ENCODE measurements around the gene TMEM81.

The TMEM81 gene, protein sequence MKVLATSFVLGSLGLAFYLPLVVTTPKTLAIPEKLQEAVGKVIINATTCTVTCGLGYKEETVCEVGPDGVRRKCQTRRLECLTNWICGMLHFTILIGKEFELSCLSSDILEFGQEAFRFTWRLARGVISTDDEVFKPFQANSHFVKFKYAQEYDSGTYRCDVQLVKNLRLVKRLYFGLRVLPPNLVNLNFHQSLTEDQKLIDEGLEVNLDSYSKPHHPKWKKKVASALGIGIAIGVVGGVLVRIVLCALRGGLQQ

GRCh38 chr1:205084360-205084759 is at the start of gene TMEM81:
Gene TMEM81 (minus strand): TSS chr1:205084460. CDS start chr1:205084320, 140 bp downstream.
- Mint-ChIP-seq H3K27me3 (no peaks in the 10 kb centered on the region), H3K4me1 (no peaks in the 10 kb centered on the region), H3K9me3 (no peaks in the 10 kb centered on the region), H3K27ac (ENCODE audit: low read depth) (no peak within 1 kb of the TSS), H3K4me3 (no peak within 1 kb of the TSS), H3K36me3 (ENCODE audit: insufficient read depth) (peaks cover 47% of the 10 kb centered on the region)
- no peak for DNase-seq (ENCODE audit: low spot score in 2 of 2)
- ATAC-seq (replicated peaks; ENCODE audit: extremely low read depth, poor library complexity, severe bottlenecking): no peak

DNA sequence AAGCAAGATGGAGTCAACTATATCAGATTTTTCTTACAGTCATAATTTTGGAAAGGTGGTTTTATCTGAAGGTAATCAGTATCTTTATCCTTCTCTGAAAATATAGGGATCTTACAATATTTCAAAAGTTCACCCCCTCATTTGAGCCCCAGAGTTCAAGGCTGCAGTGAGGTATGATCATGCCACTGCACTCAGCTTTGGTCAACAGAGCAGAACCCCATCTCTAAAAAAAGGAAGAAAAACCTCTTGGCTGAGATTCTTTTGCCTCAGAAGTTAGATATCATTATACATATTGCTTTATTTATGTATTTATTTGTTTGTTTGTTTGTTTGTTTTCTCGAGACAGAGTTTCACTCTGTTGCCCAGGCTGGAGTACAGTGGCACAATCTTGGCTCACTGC is 49.0 kb upstream of the TMEM81 start:
- Mint-ChIP-seq H3K4me3 (no peak overlapping the region), H3K36me3 (ENCODE audit: insufficient read depth) (no peaks in the 10 kb centered on the region), H3K9me3 (no peaks in the 10 kb centered on the region), H3K4me1 (no peaks in the 10 kb centered on the region), H3K27me3 (no peaks in the 10 kb centered on the region), H3K27ac (ENCODE audit: low read depth) (no peak overlapping the region)
- DNase-seq (ENCODE audit: low spot score in 2 of 2) (no peak), ATAC-seq (replicated peaks; ENCODE audit: extremely low read depth, poor library complexity, severe bottlenecking) (no peak)

DNA sequence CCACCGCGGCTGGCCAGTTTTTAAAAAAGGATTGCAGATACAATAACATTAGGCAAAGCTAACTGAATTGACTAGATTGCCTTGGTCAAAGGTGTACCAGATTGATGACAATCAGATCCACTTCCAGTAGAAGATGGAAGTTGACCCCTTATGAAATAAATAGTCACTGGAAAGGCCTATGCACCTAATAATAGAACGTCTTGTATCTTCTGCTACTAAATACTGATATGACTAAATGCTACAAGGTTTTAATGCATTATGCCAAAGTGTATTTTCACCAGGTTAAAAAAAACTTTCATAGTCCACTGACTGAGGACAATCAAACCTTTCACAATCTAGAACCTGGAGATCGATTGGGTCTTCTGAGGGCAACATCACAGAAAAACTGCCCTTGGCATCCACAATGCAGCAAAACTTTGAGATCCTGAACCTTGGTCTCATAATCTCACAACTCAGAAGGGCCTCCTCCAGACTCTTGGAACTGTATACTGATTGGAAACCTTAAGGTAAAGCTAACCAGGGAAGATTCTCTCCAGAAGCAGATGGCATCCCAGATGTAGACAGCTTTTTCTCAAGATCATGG is 45.3 kb upstream of the TMEM81 start:
- H3K9me3 Mint-ChIP-seq: no peaks in the 10 kb centered on the region
- DNase-seq (ENCODE audit: low spot score in 2 of 2): no peak
- peaks cover 2% of the 10 kb centered on the region for H3K36me3 Mint-ChIP-seq (ENCODE audit: insufficient read depth)
- H3K27ac Mint-ChIP-seq (ENCODE audit: low read depth): no peak overlapping the region
- H3K27me3 Mint-ChIP-seq: no peaks in the 10 kb centered on the region
- no peaks in the 10 kb centered on the region for H3K4me1 Mint-ChIP-seq
- no peak overlapping the region for H3K4me3 Mint-ChIP-seq
- no peak for ATAC-seq (replicated peaks; ENCODE audit: extremely low read depth, poor library complexity, severe bottlenecking)

DNA sequence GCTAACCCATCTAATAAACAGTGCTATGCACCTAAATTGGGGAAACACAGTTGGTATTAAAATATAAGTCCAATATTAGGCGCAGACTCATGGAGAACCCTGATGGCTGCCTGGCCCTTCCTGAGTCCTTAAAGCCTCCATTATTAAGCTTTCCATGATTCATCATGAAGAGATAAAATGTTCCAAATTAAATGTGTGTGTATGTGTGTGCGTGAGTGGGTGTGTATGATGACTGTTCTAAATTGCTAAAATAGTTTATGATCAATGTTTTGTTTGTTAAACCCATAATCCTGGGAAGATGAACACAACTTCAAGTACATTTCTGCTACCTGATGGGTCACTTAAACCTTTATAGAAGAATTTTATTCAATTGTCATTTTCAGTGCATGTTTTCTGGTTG is 43.8 kb upstream of the TMEM81 start:
- Mint-ChIP-seq H3K4me1 (no peaks in the 10 kb centered on the region), H3K27ac (ENCODE audit: low read depth) (no peak overlapping the region), H3K27me3 (no peaks in the 10 kb centered on the region), H3K4me3 (no peak overlapping the region), H3K36me3 (ENCODE audit: insufficient read depth) (peaks cover 2% of the 10 kb centered on the region), H3K9me3 (no peaks in the 10 kb centered on the region)
- DNase-seq (ENCODE audit: low spot score in 2 of 2) (no peak), ATAC-seq (replicated peaks; ENCODE audit: extremely low read depth, poor library complexity, severe bottlenecking) (no peak)

DNA sequence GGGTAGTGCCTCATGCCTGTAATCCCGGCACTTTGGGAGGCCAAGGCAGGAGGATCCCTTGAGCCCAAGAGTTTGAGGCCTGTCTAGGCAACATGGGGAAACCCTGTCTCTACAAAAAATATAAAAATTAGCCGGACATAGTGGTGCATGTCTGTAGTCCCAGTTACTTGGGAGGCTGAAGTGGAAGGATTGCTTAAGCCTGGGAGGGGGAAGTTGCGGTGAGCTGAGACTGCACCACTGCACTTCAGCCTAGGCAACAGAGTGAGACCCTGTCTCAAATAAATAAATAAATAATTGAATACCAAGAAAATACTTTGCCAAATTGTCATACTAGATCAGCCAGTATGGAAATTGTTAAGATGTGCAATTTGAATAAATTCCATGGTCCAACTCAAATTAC is 43.4 kb upstream of the TMEM81 start:
- Mint-ChIP-seq H3K27ac (ENCODE audit: low read depth) (no peak overlapping the region), H3K4me1 (peaks cover under 1% of the 10 kb centered on the region), H3K9me3 (no peaks in the 10 kb centered on the region), H3K36me3 (ENCODE audit: insufficient read depth) (peaks cover 3% of the 10 kb centered on the region), H3K4me3 (no peak overlapping the region), H3K27me3 (no peaks in the 10 kb centered on the region)
- DNase-seq (ENCODE audit: low spot score in 2 of 2) (no peak), ATAC-seq (replicated peaks; ENCODE audit: extremely low read depth, poor library complexity, severe bottlenecking) (no peak)

DNA sequence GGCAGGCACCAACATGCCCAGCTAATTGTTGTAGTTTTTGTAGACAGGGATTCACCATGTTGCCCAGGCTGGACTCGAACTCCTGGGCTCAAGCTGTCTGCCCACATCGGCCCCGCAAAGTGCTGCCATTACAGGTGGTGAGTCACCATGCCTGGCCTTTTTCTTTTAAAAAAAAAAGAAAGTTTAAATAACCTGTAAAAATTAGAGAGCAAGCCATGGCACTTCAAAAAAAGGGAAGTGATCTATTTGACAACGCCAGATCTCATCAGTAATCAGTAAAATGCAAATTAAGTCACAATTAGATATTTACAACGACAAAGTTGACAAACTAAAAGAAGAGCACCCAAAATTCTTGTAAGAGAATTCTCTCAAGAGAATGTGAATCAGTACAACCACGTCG is 40.5 kb upstream of the TMEM81 start:
- H3K4me1 Mint-ChIP-seq: peaks cover 28% of the 10 kb centered on the region
- DNase-seq (ENCODE audit: low spot score in 2 of 2) (no peak), ATAC-seq (replicated peaks; ENCODE audit: extremely low read depth, poor library complexity, severe bottlenecking) (no peak)
- no peaks in the 10 kb centered on the region for H3K9me3 Mint-ChIP-seq
- peaks cover 19% of the 10 kb centered on the region for H3K36me3 Mint-ChIP-seq (ENCODE audit: insufficient read depth)
- no peak overlapping the region for H3K4me3 Mint-ChIP-seq
- H3K27ac Mint-ChIP-seq (ENCODE audit: low read depth): no peak overlapping the region
- H3K27me3 Mint-ChIP-seq: no peaks in the 10 kb centered on the region

DNA sequence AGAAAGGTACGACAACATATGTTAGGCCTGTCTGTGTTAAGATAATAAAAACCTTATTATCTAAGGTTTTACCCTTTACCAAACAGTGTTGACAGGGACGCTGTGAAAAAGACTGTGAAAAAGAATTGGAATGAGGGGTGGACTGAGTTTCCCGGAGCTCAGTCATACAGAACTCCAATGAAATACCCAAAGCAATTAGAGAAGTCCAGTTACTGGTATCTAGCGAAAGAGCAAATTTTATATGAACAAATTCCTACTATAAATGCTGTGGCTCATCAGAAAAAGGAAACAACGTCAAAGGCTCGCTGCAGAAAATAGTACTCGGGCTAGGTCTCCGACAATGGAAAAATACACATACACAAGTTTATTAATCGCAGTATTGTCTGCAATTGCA is 38.2 kb upstream of the TMEM81 start:
- no peaks in the 10 kb centered on the region for H3K27me3 Mint-ChIP-seq
- peak overlapping the region; percentile 100 for H3K4me3 Mint-ChIP-seq
- peak overlapping the region; percentile 99 for H3K27ac Mint-ChIP-seq (ENCODE audit: low read depth)
- H3K9me3 Mint-ChIP-seq: no peaks in the 10 kb centered on the region
- no peak for DNase-seq (ENCODE audit: low spot score in 2 of 2)
- peaks cover 29% of the 10 kb centered on the region for H3K36me3 Mint-ChIP-seq (ENCODE audit: insufficient read depth)
- no peak for ATAC-seq (replicated peaks; ENCODE audit: extremely low read depth, poor library complexity, severe bottlenecking)
- peaks cover 43% of the 10 kb centered on the region for H3K4me1 Mint-ChIP-seq

DNA sequence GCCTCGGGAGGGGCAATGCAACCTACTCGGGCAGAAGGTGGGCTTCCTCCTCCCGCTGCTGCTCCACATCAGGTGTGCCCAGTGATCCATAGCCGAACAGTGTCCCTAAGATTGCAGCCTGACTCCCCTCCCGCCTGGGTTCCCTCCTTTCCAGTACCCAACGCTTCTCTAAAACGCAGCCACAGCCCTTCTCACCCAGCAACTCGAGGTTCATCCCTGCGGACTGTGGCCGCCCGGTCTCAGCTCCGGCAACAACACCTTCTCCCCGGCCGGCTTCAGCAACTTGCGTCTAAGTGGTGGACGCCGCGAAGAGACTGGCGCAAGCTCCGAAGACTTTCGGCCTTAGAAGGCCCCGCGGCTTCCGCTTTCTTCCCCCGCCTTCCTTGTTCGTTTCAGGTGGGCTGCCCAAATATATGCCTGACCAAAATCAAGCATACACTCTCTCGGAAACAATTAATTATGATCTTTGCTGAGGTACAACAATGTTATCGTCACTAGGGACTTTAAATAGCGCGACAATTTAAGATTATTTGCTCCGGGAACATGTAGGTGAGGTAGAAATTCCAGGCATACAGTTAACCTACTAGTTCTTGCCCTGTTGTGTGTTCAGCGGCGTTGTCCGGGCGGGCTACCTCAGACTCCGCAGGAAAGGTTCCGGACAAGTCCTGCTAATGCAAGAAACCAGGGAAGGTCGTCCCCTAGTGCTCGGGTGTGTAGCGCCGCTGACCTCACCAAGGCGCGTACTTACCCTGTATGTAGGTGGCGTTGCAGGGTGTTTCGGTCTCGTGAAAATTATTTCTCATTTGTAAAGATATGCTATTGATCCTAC is 37.6 kb upstream of the TMEM81 start, which contains the start of gene RBBP5:
Gene RBBP5, minus strand, starts transcription at position 319 of the 829 bp plus-strand sequence. Its CDS starts 105 bp downstream, at position 214.
- peak; percentile 88 to 96 for DNase-seq (ENCODE audit: low spot score in 2 of 2)
- Mint-ChIP-seq H3K27ac (ENCODE audit: low read depth) (peak within 1 kb of the TSS; percentile 99), H3K4me1 (peaks cover 44% of the 10 kb centered on the region), H3K27me3 (no peaks in the 10 kb centered on the region), H3K4me3 (peak within 1 kb of the TSS; percentile 100), H3K9me3 (no peaks in the 10 kb centered on the region), H3K36me3 (ENCODE audit: insufficient read depth) (peaks cover 30% of the 10 kb centered on the region)
- ATAC-seq (replicated peaks; ENCODE audit: extremely low read depth, poor library complexity, severe bottlenecking): peak; percentile 97

DNA sequence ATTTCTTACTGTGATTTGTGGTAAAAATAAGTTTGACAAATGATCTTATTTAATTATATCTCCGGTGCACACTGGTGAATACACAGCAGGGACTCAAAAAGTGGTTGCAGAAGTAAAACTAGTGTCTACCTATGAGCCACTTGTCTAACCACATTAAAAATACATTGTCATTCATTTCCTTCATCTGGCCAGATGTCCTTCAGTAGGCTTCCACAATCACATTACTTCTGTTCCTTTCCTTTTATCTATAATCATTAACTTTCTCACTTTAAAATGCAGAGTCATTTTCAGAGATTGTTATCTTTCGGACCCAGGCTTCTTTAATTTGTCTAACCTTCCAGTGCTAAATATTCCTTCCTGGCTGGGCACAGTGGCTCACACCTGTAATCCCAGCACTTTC is 34.5 kb upstream of the TMEM81 start:
- no peaks in the 10 kb centered on the region for H3K9me3 Mint-ChIP-seq
- H3K4me1 Mint-ChIP-seq: peaks cover 51% of the 10 kb centered on the region
- peak overlapping the region; percentile 23 for H3K4me3 Mint-ChIP-seq
- H3K27me3 Mint-ChIP-seq: no peaks in the 10 kb centered on the region
- no peak for ATAC-seq (replicated peaks; ENCODE audit: extremely low read depth, poor library complexity, severe bottlenecking)
- DNase-seq (ENCODE audit: low spot score in 2 of 2): no peak
- peaks cover 47% of the 10 kb centered on the region for H3K36me3 Mint-ChIP-seq (ENCODE audit: insufficient read depth)
- H3K27ac Mint-ChIP-seq (ENCODE audit: low read depth): no peak overlapping the region

DNA sequence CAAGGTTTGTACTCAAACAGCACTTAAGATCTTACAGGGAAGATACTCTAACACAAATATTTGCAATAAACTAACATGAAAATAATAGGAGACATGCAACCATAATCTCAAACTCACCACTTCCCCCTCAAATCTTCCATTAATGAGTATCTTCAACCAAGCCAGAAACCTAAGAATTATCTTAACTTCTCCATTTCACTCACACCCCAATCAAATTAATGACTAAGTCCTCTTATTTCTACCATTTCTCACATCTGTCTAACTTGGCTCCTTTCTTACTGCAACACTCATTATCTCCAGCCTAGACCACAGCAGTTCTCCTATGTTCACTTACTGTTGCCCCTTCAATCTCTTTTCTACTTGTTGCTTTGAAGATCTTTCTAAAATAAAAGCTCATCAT is 27.1 kb upstream of the TMEM81 start:
- ATAC-seq (replicated peaks; ENCODE audit: extremely low read depth, poor library complexity, severe bottlenecking): no peak
- no peak for DNase-seq (ENCODE audit: low spot score in 2 of 2)
- peaks cover 53% of the 10 kb centered on the region for H3K36me3 Mint-ChIP-seq (ENCODE audit: insufficient read depth)
- peaks cover 23% of the 10 kb centered on the region for H3K4me1 Mint-ChIP-seq
- no peaks in the 10 kb centered on the region for H3K9me3 Mint-ChIP-seq
- H3K27me3 Mint-ChIP-seq: no peaks in the 10 kb centered on the region
- no peak overlapping the region for H3K27ac Mint-ChIP-seq (ENCODE audit: low read depth)
- no peak overlapping the region for H3K4me3 Mint-ChIP-seq

- DNase-seq (ENCODE audit: low spot score in 2 of 2) (no peak), ATAC-seq (replicated peaks; ENCODE audit: extremely low read depth, poor library complexity, severe bottlenecking) (no peak)
- H3K27me3 Mint-ChIP-seq: no peaks in the 10 kb centered on the region
- no peak overlapping the region for H3K27ac Mint-ChIP-seq (ENCODE audit: low read depth)
- H3K4me1 Mint-ChIP-seq: peaks cover 27% of the 10 kb centered on the region
- peaks cover 56% of the 10 kb centered on the region for H3K36me3 Mint-ChIP-seq (ENCODE audit: insufficient read depth)
- H3K9me3 Mint-ChIP-seq: no peaks in the 10 kb centered on the region
- no peak overlapping the region for H3K4me3 Mint-ChIP-seq
These were observed 25.5 kb upstream of the TMEM81 start for GRCh38 chr1:205109711-205110110.

DNA sequence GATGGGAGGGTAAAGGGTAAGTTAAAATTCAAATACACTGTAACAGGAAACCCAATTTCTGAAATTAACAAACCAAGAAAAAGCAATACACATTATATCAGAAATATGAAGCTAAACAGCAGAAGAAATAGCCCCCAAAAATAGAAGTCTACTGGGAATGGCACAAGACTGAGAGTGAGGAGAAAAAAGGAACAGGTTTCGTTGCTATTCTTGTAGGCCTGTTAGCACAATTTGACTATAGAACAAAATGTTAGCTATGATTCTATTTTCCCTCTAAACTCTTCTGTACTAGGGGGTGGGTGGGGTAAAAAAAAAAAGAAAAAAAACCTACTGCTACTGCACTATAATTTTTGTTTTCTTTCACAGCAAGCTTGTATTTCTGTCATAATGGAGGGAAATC is 25.0 kb upstream of the TMEM81 start:
- ATAC-seq (replicated peaks; ENCODE audit: extremely low read depth, poor library complexity, severe bottlenecking) (no peak), DNase-seq (ENCODE audit: low spot score in 2 of 2) (no peak)
- no peak overlapping the region for H3K27ac Mint-ChIP-seq (ENCODE audit: low read depth)
- H3K4me3 Mint-ChIP-seq: no peak overlapping the region
- H3K36me3 Mint-ChIP-seq (ENCODE audit: insufficient read depth): peaks cover 60% of the 10 kb centered on the region
- H3K27me3 Mint-ChIP-seq: no peaks in the 10 kb centered on the region
- no peaks in the 10 kb centered on the region for H3K9me3 Mint-ChIP-seq
- peaks cover 27% of the 10 kb centered on the region for H3K4me1 Mint-ChIP-seq

DNA sequence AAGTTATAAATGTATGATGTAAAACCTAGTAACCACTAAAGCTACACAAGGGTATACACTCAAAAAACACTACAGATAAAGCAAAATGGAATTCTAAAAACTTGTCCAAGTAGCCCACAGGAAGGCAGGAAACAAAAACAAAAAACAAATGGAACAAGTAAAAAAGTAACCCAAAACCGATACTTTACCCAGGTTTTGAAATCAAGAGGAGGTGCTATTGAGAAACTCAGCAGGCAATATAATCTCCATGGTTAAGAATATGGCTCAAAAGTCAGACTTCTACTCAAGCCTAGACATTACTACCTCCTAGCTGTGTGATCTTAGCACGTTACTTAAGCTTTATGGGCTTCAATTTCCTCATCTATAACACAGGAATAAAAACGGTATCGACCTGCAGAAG is 24.2 kb upstream of the TMEM81 start:
- H3K4me1 Mint-ChIP-seq: peaks cover 27% of the 10 kb centered on the region
- no peak overlapping the region for H3K27ac Mint-ChIP-seq (ENCODE audit: low read depth)
- ATAC-seq (replicated peaks; ENCODE audit: extremely low read depth, poor library complexity, severe bottlenecking) (no peak), DNase-seq (ENCODE audit: low spot score in 2 of 2) (no peak)
- peaks cover 66% of the 10 kb centered on the region for H3K36me3 Mint-ChIP-seq (ENCODE audit: insufficient read depth)
- no peak overlapping the region for H3K4me3 Mint-ChIP-seq
- no peaks in the 10 kb centered on the region for H3K27me3 Mint-ChIP-seq
- no peaks in the 10 kb centered on the region for H3K9me3 Mint-ChIP-seq
